SW480 (cell line): ENCODE data around the gene COL8A2.
A peak's percentile ranks its signal among the peaks of the same experiment; 100 is the strongest.

ENCODE experiments used
- DNase-seq: peaks from one replicate; pipeline ENCODE4 v3.0.0-alpha.2; 2016; ENCODE audit warnings: low spot score

Gene COL8A2

GRCh38 chr1:36109041-36109679, 15.9 kb downstream of the COL8A2 start:
- DNase-seq: peak; percentile 63

DNA sequence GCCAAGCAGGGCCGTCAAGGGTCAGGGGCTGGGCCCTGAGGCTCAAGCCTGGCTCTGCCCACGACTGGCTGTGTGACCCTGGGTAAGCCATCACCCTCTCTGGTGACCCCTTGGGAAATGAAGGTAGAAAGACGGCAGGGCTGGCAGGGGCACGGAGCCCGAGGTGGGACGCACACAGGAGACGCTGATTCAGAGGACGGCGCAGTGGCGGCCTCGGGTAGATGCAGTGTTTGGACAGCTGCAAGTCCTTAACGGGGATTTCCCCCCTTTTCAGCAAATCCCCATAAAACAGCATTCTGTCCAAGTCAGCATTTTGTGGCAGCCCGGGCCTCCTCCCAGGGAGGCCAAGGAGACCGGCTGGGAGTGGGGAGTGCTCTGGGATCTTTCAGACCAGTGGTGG, 16.7 kb downstream of the COL8A2 start:
- no peak for DNase-seq

GRCh38 chr1:36107394-36107793, 17.6 kb downstream of the COL8A2 start:
- DNase-seq: no peak

- no peak for DNase-seq
Measured at GRCh38 chr1:36106269-36106668, 18.8 kb downstream of the COL8A2 start.

- no peak for DNase-seq
Measured at GRCh38 chr1:36101546-36101945, 23.5 kb downstream of the COL8A2 start.

- no peak for DNase-seq
Measured at GRCh38 chr1:36100376-36100775, 24.6 kb downstream of the COL8A2 start.

DNA sequence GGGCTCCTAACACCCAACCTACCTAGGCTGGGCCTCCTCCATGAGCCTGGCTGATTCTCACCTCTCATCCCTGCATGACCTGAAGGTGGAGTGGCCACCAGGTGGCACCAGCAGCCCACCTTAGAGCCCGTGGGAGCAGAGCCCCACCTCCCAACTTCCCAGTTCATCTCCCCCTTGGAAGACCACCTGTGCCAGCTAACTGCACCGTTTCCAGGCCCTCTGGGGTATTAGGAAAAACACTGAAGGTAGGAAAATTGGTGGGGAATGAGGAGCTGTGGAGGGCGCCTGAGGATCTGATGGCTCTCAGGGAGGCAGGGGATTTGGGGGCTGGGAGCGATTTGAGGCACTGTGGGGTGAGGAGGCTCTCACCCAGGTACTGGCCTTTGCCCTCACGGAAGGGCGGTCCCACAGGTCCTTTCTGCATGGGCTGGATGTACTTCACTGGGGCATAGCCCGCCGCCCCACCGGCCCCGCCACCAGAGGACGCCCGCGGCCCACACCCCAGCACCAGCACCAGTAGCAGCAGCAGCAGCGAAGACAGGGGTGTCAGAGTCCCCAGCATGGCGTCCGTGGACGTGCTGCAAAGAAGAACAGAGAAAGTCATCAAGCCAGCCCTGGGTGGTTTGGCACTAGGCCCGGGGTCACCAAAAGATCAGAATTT, 25.2 kb downstream of the COL8A2 start:
- DNase-seq: peak; percentile 58

DNA sequence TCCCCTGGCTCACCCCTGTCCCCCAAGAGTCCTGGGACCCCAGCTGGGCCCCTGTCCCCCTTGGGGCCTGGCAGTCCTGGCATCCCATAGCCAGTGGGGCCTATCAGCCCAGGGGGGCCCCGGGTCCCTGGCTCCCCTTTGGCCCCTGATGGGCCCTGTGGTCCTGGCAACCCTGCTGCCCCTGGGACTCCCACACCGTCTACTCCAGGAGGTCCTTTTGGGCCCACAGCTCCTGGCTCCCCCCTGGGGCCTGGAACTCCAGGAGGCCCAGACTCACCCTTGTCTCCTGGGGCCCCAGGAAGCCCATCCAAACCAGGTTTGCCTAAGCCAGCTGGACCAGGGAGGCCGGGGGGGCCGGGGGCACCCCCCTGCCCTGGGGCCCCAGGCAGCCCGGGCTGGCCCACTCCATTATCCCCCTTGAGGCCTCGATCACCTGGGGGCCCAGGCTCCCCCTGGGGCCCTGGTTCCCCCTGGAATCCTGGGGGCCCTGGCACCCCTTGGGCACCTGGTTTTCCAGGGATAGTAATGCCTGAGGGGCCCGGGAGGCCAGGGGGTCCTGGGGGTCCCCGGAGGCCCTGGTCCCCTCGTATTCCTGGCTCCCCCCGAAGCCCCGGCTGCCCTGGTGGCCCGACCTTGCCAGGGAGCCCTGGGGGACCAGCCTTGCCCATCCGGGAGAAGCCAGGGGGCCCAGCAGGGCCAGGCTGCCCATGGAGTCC, 26.2 kb downstream of the COL8A2 start:
- DNase-seq: no peak

DNA sequence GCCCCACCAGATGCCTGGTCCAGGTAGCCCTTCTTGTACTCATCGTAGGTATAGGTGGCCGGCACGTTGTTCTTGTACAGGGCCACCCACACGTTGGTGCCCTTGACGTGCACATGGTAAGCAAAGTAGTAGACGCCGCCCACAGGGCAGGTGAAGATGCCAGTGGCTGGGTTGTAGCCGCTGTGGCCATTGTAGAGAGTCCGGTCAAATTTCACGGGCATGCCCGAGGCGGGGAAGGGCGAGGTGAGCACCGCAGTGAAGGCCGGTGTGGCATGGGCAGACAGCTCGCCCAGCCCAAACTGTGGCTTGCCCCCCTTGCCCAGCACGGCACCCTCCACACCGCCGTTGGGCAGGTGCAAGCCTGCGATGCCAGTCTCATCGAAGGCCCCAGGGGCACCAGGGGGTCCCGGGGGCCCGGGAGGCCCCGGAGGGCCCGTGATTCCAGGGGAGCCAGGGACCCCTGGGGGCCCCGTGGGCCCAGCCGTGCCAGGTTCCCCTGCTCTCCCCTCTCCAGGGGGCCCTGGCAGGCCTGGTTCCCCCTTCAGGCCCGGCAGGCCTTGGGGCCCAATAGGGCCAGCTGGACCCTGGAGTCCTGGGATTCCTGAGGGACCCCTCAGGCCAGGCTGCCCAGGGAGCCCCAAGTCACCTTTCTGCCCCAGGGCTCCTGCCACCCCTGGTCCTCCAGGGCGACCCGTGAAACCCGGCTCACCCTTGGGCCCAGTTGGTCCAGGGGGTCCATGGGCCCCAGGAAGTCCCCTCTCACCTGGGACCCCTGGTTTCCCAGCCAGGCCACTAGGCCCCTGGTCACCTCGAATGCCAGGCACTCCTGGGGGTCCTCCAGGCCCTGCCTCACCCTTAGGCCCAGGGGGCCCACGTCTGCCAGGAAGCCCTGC, 27.1 kb downstream of the COL8A2 start:
- DNase-seq: no peak

- DNase-seq: peak; percentile 9
Measured at GRCh38 chr1:36096500-36097432, 28.3 kb downstream of the COL8A2 start.

- DNase-seq: no peak
Measured at GRCh38 chr1:36095760-36096405, 29.1 kb downstream of the COL8A2 start.

DNA sequence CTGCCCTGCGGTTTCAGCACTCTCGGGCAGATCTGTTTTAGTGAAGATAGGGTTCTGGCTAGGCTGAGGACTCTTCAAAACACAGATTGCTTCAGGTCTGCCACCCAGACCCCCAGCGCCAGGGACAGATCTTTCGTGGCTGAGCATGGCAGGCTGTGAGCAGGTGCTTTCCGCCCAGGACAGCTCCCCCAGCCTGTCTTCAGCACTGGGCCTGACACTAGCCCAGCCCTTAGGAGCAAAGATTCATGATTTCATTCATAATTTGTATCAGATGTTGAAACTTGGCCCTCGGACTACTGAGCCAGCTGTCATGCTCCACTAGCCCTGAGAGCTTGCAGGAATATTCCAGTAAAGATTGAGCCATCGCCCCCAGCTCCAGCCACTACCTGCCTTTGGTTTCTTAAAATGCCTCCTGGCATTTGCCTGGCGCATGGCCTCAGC, 30.4 kb downstream of the COL8A2 start:
- DNase-seq: no peak

DNA sequence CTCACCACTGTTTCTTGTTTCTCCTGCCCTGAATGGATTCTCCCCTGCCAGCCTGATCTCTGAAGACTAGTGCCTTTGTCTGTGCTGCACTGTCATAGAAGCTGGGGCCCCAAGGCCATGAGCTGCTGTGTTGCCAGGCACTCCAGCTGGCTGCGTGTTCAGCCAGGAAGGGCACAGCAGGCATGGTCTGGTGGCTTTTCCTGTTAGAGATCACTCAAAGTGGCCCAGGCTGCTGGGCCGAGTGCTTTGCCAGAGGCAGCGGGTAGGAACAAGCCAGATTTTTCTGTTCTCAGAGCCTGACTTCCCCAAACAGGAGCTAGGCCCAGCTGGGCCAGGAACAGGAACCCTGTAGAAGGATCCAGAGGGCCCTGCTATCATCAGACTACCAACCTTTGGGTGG, 31.1 kb downstream of the COL8A2 start:
- no peak for DNase-seq

DNA sequence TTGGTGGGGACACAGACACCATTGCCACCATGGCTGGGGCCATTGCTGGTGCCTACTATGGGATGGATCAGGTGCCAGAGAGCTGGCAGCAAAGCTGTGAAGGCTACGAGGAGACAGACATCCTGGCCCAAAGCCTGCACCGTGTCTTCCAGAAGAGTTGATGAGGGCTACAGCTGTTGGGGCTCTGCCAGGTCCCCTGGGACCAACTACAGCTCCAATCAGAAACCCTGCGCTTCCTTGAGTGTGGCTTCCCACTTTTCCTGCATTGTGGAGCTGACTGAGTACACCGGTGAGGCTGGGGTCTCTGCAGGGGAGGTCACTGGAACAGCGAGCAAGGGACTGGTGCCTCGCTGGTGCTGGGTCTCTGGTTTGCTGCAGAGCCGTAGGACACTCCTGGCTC, 31.8 kb downstream of the COL8A2 start:
- DNase-seq: no peak

- no peak for DNase-seq
Measured at GRCh38 chr1:36092798-36093185, 32.2 kb downstream of the COL8A2 start.

DNA sequence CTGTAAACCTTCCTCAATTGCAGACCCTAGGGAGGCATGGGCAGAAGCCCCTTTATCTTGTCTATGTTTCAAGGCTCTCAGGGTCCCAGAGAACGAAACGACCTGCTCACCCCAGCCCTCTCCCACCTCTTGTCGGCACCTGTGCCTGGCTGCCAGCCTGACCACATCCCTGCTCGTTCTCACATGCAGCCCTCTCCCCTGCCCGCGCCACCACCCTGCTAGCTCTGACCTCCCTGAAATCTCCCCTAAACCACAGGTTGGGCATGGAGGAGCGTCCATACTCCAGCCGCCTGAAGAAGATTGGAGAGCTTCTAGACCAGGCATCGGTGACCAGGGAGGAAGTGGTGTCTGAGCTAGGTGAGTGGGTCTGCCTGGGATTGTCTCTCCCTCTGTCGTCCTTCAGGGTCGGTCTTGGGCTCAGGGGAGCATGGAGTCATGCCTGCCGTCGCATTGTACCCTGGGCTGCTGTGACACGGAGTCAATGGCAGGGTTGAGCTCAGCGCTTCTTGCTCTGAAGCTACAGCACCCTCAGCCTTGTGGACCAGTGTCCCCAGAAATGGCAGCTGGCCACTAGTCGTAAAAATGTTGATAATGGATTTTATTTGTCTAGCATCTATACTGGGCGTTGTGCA, 32.7 kb downstream of the COL8A2 start:
- DNase-seq: no peak

DNA sequence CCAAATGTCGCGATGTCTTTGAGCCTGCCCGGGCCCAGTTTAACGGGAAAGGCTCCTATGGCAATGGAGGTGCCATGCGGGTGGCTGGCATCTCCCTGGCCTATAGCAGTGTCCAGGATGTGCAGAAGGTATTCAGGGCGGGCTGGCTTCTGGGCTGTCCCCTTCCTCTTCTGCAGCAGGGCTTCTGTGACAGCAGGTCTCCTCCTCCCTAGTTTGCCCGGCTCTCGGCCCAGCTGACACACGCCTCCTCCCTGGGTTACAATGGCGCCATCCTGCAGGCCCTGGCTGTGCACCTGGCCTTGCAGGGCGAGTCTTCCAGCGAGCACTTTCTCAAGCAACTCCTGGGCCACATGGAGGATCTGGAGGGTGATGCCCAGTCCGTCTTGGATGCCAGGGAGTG, 33.3 kb downstream of the COL8A2 start:
- DNase-seq: no peak

DNA sequence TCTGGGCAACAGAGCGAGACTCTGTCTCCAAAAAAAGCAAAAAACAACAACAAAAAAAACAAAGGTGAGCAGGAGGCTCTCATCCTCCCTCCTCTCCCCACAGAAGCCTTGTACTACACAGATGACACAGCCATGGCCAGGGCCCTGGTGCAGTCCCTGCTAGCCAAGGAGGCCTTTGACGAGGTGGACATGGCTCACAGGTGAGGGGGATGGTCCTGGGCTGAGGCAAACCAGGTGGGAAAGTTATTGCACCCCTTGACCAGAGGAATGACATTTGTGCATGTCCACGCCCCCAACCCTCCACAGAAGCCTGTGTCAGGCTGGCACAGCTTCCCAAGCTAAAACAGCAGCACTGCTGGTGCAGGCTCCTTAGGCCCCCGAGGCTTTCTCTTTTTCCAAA, 33.9 kb downstream of the COL8A2 start:
- no peak for DNase-seq

DNA sequence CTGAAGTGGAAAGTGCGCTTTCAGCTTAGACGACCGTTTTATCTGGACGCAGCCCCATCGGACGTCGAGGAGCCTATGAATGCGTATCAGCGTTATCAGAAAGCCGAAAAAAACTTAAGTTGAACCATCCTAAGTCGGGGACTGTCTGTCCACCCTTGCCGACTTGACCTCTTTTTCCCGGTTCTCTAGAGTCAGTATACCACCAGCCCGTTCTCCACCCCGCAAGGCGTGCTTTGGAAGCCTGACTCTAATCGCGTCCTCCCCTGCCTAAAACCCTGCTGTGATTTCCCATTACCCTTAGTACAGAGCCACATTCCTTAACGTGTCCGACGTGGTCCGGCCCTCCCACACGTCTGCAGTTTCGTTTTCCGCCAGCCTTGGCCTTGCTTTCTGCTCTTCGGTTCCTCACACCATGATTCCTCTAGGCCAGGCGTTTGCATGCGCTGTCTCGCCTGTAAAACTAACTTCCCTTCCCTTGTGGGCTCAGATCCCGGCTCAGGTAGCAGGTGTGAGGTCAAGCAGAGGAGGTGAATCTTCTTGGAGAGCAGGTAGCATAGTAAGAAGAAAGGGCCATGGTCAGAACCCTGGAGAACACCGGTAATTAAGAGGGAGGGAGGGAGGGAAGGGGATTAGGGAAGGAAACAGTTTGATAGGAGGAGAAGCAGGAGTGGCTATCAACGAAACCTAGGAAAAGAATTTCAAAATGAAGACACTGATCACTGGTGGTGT, 35.5 kb downstream of the COL8A2 start:
- peak; percentile 37 for DNase-seq
